SU-DHL-6 (cell line): ENCODE measurements around the gene CCNDBP1.
"Not testable (repeated sequence)": the region's sequence is repeated elsewhere in the genome, so short reads cannot be mapped to it uniquely, and the experiment has no call there.

ENCODE experiments used
- EZH2phosphoT487 ChIP-seq: fragments of 200-600 bp; sonication (generic), shearing (Covaris generic); conservative IDR thresholded peaks from 2 replicates; pipeline ENCODE4 v1.6.1; 2018; ENCODE audit warnings: mild to moderate bottlenecking, antibody characterized with exemption, low read length, moderate library complexity, mixed read lengths
- TF ChIP-seq, protein P1 (sequence below): fragments of 200-600 bp; sonication (generic); IDR thresholded peaks from one replicate; pipeline ENCODE4 v1.5.1; 2017; ENCODE audit warnings: antibody characterized with exemption, mild to moderate bottlenecking, low read length, moderate library complexity; ENCODE audit not compliant: insufficient read depth, poor library complexity, severe bottlenecking

DNA sequence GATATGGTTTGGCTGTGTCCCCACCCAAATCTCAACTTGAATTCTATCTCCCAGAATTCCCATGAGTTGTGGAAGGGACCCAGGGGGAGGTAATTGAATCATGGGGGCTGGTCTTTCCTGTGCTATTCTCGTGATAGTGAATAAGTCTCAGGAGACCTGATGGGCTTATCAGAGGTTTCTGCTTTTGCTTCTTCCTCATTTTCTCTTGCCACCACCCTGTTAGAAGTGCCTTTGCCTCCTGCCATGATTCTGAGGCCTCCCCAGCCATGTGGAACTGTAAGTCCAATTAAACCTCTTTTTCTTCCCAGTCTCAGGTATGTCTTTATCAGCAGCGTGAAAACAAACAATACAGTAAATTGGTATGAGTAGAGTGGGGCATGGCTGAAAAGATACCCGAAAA, 12.6 kb downstream of the CCNDBP1 start:
- TF ChIP-seq, protein P1, sequence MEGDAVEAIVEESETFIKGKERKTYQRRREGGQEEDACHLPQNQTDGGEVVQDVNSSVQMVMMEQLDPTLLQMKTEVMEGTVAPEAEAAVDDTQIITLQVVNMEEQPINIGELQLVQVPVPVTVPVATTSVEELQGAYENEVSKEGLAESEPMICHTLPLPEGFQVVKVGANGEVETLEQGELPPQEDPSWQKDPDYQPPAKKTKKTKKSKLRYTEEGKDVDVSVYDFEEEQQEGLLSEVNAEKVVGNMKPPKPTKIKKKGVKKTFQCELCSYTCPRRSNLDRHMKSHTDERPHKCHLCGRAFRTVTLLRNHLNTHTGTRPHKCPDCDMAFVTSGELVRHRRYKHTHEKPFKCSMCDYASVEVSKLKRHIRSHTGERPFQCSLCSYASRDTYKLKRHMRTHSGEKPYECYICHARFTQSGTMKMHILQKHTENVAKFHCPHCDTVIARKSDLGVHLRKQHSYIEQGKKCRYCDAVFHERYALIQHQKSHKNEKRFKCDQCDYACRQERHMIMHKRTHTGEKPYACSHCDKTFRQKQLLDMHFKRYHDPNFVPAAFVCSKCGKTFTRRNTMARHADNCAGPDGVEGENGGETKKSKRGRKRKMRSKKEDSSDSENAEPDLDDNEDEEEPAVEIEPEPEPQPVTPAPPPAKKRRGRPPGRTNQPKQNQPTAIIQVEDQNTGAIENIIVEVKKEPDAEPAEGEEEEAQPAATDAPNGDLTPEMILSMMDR: not testable (repeated sequence)
- TF ChIP-seq EZH2phosphoT487: not testable (repeated sequence)
